ENCODE measurements around the gene CAMTA1. TPM values are rescaled to one million over a fixed set of nuclear protein-coding genes. Genes with fewer than 3 reads are reported as not detected.

Gene CAMTA1
- total RNA-seq, 4 donors from 2014 or later: 86.3 to 170 (median 132) TPM

DNA sequence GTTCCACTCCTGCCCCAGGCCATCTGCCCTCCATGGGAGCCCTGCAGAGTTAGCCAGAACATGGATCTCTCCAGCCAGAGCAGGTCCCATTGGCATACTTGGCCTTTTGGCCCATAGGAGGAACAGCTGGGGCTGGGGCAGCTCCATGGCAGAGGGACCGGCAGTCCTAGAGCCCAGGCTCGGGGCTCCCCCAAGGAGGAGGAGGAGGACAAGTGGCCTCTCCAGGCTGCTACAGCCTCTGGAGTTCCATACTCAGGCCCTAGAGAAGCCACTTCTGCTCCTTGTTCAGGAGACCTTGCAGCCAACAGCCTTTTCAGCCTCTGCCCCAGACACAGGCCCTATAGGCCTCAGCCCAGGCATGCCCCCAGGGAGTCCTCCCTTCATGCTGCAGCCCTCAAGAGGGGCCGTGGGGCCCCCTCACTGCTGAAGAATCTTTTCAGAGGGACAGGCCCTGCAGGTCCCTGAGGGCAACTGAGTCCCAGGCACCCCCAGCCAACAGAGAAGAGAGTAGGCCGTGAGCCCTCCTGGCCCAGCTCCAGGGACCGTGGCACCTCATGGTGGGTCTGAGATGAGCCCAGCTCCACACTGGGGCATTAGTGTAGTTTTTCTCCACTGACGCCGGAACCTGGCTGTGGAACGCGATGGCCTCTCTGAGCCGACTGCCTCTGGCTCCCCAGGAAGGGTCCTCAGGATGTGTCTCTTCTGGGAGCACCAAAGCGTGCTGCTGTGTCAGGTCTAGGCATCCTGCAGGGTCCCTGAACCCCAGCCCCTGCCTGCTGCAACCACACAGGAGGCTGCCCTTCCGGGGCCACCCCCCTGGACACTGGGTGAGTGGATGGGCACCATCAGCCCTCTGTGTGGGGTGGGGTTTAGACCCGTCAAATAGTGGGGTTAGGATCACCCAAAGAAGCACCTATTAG lies 688.2 kb downstream of the CAMTA1 start:
- Histone ChIP-seq H3K27ac (no peak overlapping the region), H3K36me3 (no peaks in the 10 kb centered on the region), H3K4me1 (peaks cover 0 to 52% (median 19%) of the 10 kb centered on the region in 3 donors), H3K27me3 (no peaks in the 10 kb centered on the region), H3K4me3 (no peak overlapping the region), H3K9me3 (no peaks in the 10 kb centered on the region)
- WGBS, 2 donors (ENCODE audit: low coverage in 1 of 2): 100% methylated on average over 2 of the region's 13 CpGs; no CpG with 5 or more reads in 1 of the 2 donors
- TF ChIP-seq POLR2A (IDR thresholded peaks at IDR 0.05): no peak
- TF ChIP-seq POLR2AphosphoS5 (IDR thresholded peaks at IDR 0.05): no peak
- TF ChIP-seq, protein P1, sequence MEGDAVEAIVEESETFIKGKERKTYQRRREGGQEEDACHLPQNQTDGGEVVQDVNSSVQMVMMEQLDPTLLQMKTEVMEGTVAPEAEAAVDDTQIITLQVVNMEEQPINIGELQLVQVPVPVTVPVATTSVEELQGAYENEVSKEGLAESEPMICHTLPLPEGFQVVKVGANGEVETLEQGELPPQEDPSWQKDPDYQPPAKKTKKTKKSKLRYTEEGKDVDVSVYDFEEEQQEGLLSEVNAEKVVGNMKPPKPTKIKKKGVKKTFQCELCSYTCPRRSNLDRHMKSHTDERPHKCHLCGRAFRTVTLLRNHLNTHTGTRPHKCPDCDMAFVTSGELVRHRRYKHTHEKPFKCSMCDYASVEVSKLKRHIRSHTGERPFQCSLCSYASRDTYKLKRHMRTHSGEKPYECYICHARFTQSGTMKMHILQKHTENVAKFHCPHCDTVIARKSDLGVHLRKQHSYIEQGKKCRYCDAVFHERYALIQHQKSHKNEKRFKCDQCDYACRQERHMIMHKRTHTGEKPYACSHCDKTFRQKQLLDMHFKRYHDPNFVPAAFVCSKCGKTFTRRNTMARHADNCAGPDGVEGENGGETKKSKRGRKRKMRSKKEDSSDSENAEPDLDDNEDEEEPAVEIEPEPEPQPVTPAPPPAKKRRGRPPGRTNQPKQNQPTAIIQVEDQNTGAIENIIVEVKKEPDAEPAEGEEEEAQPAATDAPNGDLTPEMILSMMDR (IDR thresholded peaks at IDR 0.05): no peak
- TF ChIP-seq EP300 (IDR thresholded peaks at IDR 0.05): no peak
- no peak for ATAC-seq

DNA sequence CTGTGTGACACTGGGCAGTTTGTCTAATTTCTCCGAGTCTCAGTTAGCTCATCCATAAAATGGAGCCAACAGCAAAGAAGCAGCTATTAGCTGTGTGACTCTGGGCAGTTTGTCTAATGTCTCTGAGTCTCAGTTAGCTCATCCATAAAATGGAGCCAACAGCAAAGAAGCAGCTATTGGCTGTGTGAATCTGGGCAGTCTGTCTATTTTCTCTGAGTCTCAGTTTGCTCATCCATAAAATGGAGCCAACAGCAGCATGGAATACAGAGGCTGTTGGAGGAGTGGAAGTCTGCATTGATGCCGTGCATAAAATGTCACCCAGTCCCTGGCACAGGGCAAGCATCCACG lies 688.9 kb downstream of the CAMTA1 start:
- TF ChIP-seq POLR2AphosphoS5 (IDR thresholded peaks at IDR 0.05) (no peak), EP300 (IDR thresholded peaks at IDR 0.05) (no peak), POLR2A (IDR thresholded peaks at IDR 0.05) (no peak)
- TF ChIP-seq, protein P1 (IDR thresholded peaks at IDR 0.05): no peak
- ATAC-seq: no peak
- WGBS, 2 donors (ENCODE audit: low coverage in 1 of 2): no CpG with 5 or more reads among the region's 3 CpGs
- no peaks in the 10 kb centered on the region for H3K27me3 ChIP-seq
- no peaks in the 10 kb centered on the region for H3K9me3 ChIP-seq
- no peak overlapping the region for H3K4me3 ChIP-seq
- no peaks in the 10 kb centered on the region for H3K36me3 ChIP-seq
- H3K4me1 ChIP-seq: peaks cover 0 to 57% (median 25%) of the 10 kb centered on the region in 3 donors
- no peak overlapping the region for H3K27ac ChIP-seq

DNA sequence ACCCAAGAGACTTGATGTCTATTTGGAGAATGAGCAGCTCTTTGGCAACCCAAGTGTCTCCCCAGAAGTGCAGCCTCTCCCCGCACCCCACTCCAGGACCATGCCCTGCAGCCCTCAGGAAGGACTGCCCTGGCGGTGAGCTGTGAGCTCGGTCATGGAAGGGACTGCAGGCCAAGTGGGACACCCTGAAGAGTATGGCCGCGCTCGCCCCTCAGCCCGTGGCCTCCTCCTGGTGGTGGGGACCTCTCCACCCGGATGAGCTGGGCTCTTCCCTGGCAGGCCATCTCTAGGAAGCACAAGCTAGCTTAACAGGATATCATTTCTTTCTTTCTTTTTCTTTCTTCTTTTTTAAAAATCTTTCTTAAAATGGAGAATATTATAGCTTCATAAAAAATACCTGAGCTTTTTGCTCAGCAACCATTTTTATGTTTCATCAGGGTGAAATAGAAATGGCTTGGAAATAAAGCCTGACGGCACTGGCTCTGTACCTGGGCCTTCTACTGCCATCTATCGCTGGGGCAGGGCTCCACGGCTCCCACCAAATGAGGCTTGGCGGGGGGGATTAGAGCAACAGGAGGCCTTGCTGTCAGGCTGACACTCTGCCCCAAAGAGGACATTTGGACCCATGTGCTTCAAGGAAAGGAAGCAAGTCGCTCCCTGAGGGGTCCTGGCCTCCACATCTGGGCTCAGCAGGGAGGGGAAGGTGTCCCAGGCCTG lies 689.7 kb downstream of the CAMTA1 start:
- H3K9me3 ChIP-seq: no peaks in the 10 kb centered on the region
- 83 to 87% methylated on average over 2 to 3 of the region's 13 CpGs for WGBS, 2 donors (ENCODE audit: low coverage in 1 of 2)
- H3K4me3 ChIP-seq: no peak overlapping the region
- TF ChIP-seq EP300 (IDR thresholded peaks at IDR 0.05) (no peak), POLR2A (IDR thresholded peaks at IDR 0.05) (no peak), POLR2AphosphoS5 (IDR thresholded peaks at IDR 0.05) (no peak)
- TF ChIP-seq, protein P1 (IDR thresholded peaks at IDR 0.05): no peak
- H3K36me3 ChIP-seq: no peaks in the 10 kb centered on the region
- no peak overlapping the region for H3K27ac ChIP-seq
- no peaks in the 10 kb centered on the region for H3K27me3 ChIP-seq
- H3K4me1 ChIP-seq: peaks cover 0 to 51% (median 28%) of the 10 kb centered on the region in 3 donors
- ATAC-seq: no peak

DNA sequence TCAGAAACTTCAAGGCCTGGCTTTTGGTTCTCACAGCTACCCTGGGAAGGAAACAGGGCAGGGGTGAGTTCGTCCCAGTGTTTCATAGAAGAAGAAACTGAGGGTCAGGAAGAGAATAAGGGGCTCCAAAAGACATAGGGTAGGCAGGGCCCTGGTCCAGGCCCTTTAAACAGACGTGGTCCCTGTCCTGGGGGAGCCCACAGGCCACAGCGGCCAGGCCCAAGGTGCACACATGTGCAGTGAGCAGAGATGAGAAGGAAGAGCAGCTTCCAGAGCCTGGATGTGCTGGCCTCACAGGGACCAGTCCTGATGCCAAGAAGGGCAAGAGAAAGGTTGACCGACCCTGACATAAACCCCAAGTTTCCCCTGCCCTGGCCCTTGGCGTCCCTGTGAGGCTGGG lies 690.4 kb downstream of the CAMTA1 start:
- TF ChIP-seq POLR2AphosphoS5 (IDR thresholded peaks at IDR 0.05) (no peak), EP300 (IDR thresholded peaks at IDR 0.05) (no peak)
- TF ChIP-seq, protein P1 (IDR thresholded peaks at IDR 0.05): no peak
- H3K27me3 ChIP-seq: no peaks in the 10 kb centered on the region
- ATAC-seq: no peak
- H3K27ac ChIP-seq: no peak overlapping the region
- no peak overlapping the region for H3K4me3 ChIP-seq
- H3K4me1 ChIP-seq: peaks cover 0 to 44% (median 25%) of the 10 kb centered on the region in 3 donors
- 100% methylated on average over 1 of the region's 5 CpGs; no CpG with 5 or more reads in 1 of the 2 donors for WGBS, 2 donors (ENCODE audit: low coverage in 1 of 2)
- no peaks in the 10 kb centered on the region for H3K36me3 ChIP-seq
- H3K9me3 ChIP-seq: no peaks in the 10 kb centered on the region
